Stimulated activated effector memory CD8-positive, alpha-beta T cell treated with anti-CD3 and anti-CD28 coated beads, Interleukin-12 subunit alpha, Interleukin-12 subunit beta, amount 100 ng/mL, for 72 hours (primary cell): Measurements from ENCODE around the gene SEC24B.
"Not testable (repeated sequence)": the region's sequence is repeated elsewhere in the genome, so short reads cannot be mapped to it uniquely, and the experiment has no call there.

Experiments used
- ATAC-seq: fragments of 150-1000 bp; cut with Tn5 transposase; 2 replicates; pipeline ENCODE4 v1.10.0; 2021
- DNase-seq, 2 donors: peaks; one replicate each; pipeline ENCODE4 v3.0.0; 2021 to 2022; ENCODE audit warnings: low spot score in 2 of 2
- H3K27ac Mint-ChIP-seq: one replicate; pipeline ENCODE4 v1.8.0; 2022; ENCODE audit warnings: mild to moderate bottlenecking, mixed read lengths
- H3K36me3 Mint-ChIP-seq: one replicate; pipeline ENCODE4 v1.8.0; 2022; ENCODE audit warnings: mild to moderate bottlenecking, mixed read lengths
- H3K4me1 Mint-ChIP-seq: one replicate; pipeline ENCODE4 v1.8.0; 2022; ENCODE audit warnings: mixed read lengths
- H3K4me3 Mint-ChIP-seq: one replicate; pipeline ENCODE4 v1.8.0; 2022; ENCODE audit warnings: mild to moderate bottlenecking, mixed read lengths
- H3K9me3 Mint-ChIP-seq: one replicate; pipeline ENCODE4 v1.8.0; 2022; ENCODE audit warnings: mixed read lengths

Gene SEC24B

DNA sequence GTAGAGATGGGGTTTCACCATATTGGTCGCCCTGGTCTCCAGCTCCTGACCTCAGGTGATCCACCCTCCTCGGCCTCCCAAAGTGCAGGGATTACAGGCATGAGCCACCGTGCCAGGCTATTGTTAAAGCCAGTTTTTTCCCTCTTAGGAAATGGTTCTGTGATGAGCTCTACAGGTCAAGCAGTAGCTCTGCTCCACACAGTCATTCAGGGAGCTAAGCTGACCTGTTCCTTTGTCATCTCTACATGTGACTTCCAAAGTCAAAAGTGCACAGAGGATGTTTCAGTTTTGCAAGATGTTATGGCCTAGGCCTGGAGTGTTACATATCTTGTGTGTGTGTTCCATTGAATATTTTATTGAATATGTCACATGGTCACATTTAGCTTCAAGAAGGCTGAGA is 137.9 kb downstream of the SEC24B start:
- Mint-ChIP-seq H3K36me3 (peaks cover 6% of the 10 kb centered on the region), H3K4me3 (no peak overlapping the region), H3K27ac (no peak overlapping the region), H3K9me3 (peaks cover 3% of the 10 kb centered on the region), H3K4me1 (peaks cover 57% of the 10 kb centered on the region)
- no peak for DNase-seq
- peak; percentile 61 for ATAC-seq

GRCh38 chr4:109572154-109572553 is 138.5 kb downstream of the SEC24B start:
- Mint-ChIP-seq H3K27ac (no peak overlapping the region), H3K9me3 (peaks cover 3% of the 10 kb centered on the region), H3K4me1 (peaks cover 60% of the 10 kb centered on the region), H3K36me3 (peaks cover 6% of the 10 kb centered on the region), H3K4me3 (no peak overlapping the region)
- ATAC-seq (no peak), DNase-seq (no peak)

GRCh38 chr4:109574443-109574850 is 140.8 kb downstream of the SEC24B start:
- peak; percentile 24 for ATAC-seq
- H3K4me1 Mint-ChIP-seq = peaks cover 53% of the 10 kb centered on the region

GRCh38 chr4:109574931-109575804 is 141.6 kb downstream of the SEC24B start:
- ATAC-seq = peak; percentile 71
- no peak for DNase-seq
- Mint-ChIP-seq H3K4me1 (peaks cover 46% of the 10 kb centered on the region), H3K4me3 (peak overlapping the region; percentile 24), H3K9me3 (peaks cover 3% of the 10 kb centered on the region), H3K27ac (no peak overlapping the region), H3K36me3 (no peaks in the 10 kb centered on the region)

More at GRCh38 chr4:109574443-109574850, 140.8 kb downstream of the SEC24B start:
- DNase-seq = no peak
- H3K4me3 Mint-ChIP-seq = peak overlapping the region; percentile 24
- peaks cover 3% of the 10 kb centered on the region for H3K36me3 Mint-ChIP-seq
- peak overlapping the region; percentile 6 for H3K27ac Mint-ChIP-seq
- peaks cover 3% of the 10 kb centered on the region for H3K9me3 Mint-ChIP-seq

- DNase-seq (no peak), ATAC-seq (no peak)
Measured at GRCh38 chr4:109576462-109576861, 142.8 kb downstream of the SEC24B start.

GRCh38 chr4:109578846-109579245 is 145.2 kb downstream of the SEC24B start:
- no peak overlapping the region for H3K27ac Mint-ChIP-seq
- no peaks in the 10 kb centered on the region for H3K9me3 Mint-ChIP-seq
- no peak overlapping the region for H3K4me3 Mint-ChIP-seq
- DNase-seq = no peak
- no peak for ATAC-seq
- no peaks in the 10 kb centered on the region for H3K36me3 Mint-ChIP-seq
- peaks cover 35% of the 10 kb centered on the region for H3K4me1 Mint-ChIP-seq

More at GRCh38 chr4:109576462-109576861, 142.8 kb downstream of the SEC24B start:
- Mint-ChIP-seq H3K4me1 (peaks cover 36% of the 10 kb centered on the region), H3K36me3 (no peaks in the 10 kb centered on the region), H3K9me3 (no peaks in the 10 kb centered on the region), H3K27ac (peak overlapping the region; percentile 32), H3K4me3 (no peak overlapping the region)

DNA sequence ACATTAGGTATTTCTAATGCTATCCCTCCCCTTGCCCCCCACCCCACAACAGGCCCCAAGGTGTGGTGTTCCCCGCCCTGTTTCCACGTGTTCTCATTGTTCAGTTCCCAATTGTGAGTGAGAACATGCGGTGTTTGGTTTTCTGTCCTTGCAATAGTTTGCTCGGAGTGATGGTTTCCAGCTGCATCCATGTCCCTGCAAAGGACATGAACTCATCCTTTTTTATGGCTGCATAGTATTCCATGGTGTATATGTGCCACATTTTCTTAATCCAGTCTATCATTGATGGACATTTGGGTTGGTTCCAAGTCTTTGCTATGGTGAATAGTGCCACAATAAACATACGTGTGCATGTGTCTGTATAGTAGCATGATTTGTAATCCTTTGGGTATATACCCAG is 146.4 kb downstream of the SEC24B start:
- H3K4me1 Mint-ChIP-seq = peaks cover 35% of the 10 kb centered on the region
- DNase-seq, H3K9me3 Mint-ChIP-seq, ATAC-seq, H3K4me3 Mint-ChIP-seq, H3K27ac Mint-ChIP-seq, H3K36me3 Mint-ChIP-seq: not testable (repeated sequence)

GRCh38 chr4:109588176-109588575 is 154.6 kb downstream of the SEC24B start:
- Mint-ChIP-seq H3K36me3 (no peaks in the 10 kb centered on the region), H3K4me1 (peaks cover 60% of the 10 kb centered on the region), H3K9me3 (no peaks in the 10 kb centered on the region), H3K4me3 (no peak overlapping the region), H3K27ac (no peak overlapping the region)
- ATAC-seq (peak; percentile 100), DNase-seq (peak; percentile 9 to 66)

- Mint-ChIP-seq H3K27ac (no peak overlapping the region), H3K4me1 (peaks cover 51% of the 10 kb centered on the region), H3K9me3 (no peaks in the 10 kb centered on the region), H3K4me3 (no peak overlapping the region), H3K36me3 (no peaks in the 10 kb centered on the region)
- ATAC-seq (no peak), DNase-seq (no peak)
Measured at GRCh38 chr4:109589119-109589518, 155.5 kb downstream of the SEC24B start.

DNA sequence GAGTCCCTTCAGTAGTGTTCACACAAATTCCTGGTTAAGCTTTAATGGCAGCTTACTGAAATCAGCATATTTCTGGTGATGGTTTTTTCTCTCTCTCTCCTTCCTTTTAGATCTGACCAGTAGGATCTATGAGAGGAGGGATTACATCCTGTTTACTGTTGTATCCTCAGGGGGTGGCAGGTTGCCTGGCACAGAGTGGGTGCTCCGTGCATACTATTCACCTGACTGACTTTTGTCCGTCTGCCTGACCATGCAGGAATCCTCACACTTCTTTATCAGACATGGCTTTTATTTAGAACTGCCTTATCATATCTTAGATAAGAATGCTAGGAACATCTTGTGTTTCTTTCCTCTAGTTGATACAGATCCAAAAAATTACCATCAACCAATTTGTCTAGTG is 156.0 kb downstream of the SEC24B start:
- Mint-ChIP-seq H3K27ac (no peak overlapping the region), H3K36me3 (no peaks in the 10 kb centered on the region), H3K4me1 (peaks cover 46% of the 10 kb centered on the region), H3K4me3 (no peak overlapping the region), H3K9me3 (no peaks in the 10 kb centered on the region)
- ATAC-seq (no peak), DNase-seq (no peak)
